Renal cortical epithelial cell (primary cell): ENCODE results near the gene CACNG7. TPM values are rescaled to one million over a fixed set of nuclear protein-coding genes. Genes with fewer than 3 reads are reported as not detected.
A peak's percentile ranks its signal among the peaks of the same experiment; 100 is the strongest.

Experiments used
- DNase-seq: peaks from one replicate; pipeline ENCODE4 v3.0.0-alpha.2; 2011; ENCODE audit warnings: low read depth
- total RNA-seq: library from RNA; depleted of rRNA; stranded (reverse); fragments of >200 nt; gene quantifications from 2 replicates; pipeline ENCODE4 v1.2.3, GENCODE V29; 2014

CACNG7 gene
- total RNA-seq, 1 donor from 2014 or later = not detected

- no peak for DNase-seq
These were observed 30.3 kb upstream of the CACNG7 start for GRCh38 chr19:53878776-53879139.

GRCh38 chr19:53879140-53880081 lies 29.7 kb upstream of the CACNG7 start:
- DNase-seq = peak; percentile 56

- DNase-seq = no peak
These were observed 28.2 kb upstream of the CACNG7 start for GRCh38 chr19:53880711-53881481.

- no peak for DNase-seq
These were observed 27.3 kb upstream of the CACNG7 start, which contains the start of gene PRKCG for GRCh38 chr19:53881482-53882390. TSS of gene PRKCG (plus strand) at chr19:53882197. CDS start at chr19:53882495, 298 bp downstream.

DNA sequence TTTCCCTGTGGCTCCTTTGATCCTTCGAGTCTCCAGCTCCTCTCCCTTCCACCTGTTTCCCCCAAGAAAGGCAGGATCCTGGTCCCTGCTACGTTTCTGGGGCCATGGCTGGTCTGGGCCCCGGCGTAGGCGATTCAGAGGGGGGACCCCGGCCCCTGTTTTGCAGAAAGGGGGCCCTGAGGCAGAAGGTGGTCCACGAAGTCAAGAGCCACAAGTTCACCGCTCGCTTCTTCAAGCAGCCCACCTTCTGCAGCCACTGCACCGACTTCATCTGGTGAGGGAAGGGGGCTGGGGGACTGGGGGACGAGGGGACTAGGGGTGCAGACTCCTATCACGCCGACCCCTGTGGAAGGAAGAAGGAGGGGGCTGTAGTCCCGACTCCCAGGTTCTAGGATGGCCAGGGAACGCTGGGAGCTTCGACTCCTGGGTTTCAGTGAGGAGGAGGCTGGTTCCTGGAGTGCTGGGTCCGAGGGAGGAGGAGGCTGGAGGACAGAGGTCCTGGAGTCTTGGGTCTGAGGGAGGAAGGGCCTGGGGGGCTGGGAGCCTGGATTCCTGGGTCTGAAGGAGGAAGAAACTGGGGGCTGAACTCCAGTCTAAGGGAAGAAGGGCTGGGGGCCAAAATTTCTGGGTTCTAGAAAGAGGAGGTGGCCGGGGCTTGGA lies 26.6 kb upstream of the CACNG7 start:
- no peak for DNase-seq

DNA sequence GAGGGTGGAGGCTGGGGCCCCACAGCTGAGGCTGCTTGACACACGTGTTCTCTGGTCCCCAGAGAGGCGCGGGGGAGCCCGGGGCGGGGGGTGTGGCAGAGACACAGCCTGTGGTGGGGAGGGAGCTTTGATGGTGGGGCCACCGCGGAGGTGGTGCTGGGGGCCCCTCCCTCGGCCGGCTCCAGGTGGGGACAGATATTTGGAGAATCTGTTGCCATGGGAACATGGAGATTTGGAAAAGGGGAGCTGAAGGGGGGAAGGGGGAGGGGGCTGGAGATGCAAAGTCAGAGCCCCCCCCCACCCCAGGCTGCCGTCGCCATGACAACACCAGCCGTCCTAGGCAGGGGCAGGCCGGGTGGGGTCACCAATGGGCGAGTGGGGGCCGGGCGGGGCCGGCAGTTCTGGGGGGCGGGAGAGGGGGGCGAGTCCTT lies 25.8 kb upstream of the CACNG7 start:
- DNase-seq = no peak

GRCh38 chr19:53883741-53884140 lies 25.3 kb upstream of the CACNG7 start:
- no peak for DNase-seq

GRCh38 chr19:53884256-53884655 lies 24.8 kb upstream of the CACNG7 start:
- DNase-seq = no peak

DNA sequence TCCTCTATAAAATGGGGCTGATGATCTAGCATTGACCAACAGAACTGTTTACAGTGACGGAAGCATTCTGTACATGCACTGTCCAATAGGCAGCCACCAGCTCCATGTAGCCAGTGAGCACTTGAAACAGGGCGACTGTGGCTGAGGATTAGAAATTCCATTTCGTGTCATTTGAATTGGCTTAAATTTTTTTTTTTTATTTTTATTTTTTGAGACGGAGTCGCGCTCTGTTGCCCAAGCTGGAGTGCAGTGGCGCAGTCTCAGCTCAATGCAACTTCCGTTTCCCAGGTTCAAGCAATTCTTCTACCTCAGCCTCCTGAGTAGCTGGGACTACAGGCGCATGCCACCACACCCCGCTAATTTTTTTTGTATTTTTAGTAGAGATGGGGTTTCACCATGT lies 24.0 kb upstream of the CACNG7 start:
- no peak for DNase-seq

DNA sequence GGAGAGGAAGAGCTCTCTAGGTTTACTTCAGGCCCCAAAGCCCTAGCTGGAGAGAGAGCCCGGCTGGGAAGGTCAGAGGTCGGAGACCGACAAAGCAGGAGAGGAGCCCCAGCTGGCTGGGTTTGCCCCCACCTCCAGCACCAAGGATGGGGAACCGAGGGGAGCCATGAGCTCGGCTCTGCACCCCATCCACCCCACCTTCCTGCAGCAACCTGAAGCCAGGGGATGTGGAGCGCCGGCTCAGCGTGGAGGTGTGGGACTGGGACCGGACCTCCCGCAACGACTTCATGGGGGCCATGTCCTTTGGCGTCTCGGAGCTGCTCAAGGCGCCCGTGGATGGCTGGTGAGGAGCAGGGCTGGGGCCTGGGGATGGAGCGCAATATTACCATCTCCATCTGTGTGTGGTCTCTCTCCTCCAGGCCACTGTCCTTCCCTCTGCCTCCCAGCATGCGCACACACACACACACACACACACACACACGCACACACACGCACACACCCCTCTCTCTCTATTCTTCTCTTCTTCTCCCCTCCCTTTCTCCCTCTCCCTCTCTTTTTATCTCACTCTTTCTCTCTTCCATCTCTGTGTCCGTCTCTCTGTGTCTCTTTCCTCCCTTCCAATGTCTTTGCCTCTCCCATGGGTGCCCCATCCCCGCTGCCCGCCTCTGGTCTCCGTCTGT lies 16.6 kb upstream of the CACNG7 start:
- no peak for DNase-seq

GRCh38 chr19:53892981-53893325 lies 16.1 kb upstream of the CACNG7 start:
- no peak for DNase-seq

GRCh38 chr19:53894707-53895106 lies 14.4 kb upstream of the CACNG7 start:
- DNase-seq = no peak

DNA sequence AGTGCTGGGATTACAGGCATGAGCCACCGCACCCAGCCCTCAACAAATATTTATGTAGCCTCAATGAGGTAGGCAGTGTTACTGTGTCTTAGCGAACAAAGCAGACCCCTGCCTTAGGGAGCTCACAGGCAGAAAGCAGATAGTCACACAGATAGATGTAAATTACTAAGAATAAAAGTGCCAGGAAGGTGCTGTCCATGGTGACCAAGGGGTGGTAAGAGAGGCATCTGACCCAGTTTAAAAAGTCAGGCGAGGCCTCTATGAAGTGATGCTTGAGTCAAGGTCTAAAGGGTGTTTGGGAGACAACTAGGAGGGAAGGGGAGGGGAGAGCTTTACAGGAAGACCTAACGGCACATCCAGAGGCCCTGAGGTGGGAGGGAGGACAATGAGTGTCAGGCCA lies 12.4 kb upstream of the CACNG7 start:
- no peak for DNase-seq

DNA sequence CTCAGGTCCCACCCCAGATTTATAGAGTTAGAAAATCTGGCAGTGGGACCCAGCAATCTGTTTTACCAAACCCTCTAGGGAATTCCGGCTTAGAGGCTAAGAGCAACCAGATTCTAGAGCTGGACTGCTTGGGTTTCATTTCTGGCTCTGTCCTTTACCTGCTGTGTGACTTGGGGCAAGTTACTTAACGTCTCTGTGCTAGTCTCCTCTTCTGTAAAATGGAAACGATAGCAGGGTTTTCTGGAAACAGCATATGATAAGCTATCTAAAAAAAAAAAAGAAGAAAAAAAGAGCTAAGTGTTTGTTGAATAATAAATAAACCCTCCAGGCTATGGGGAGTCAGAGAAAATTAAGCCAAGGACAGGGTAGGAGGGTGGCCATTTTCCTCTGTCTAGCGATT lies 11.6 kb upstream of the CACNG7 start:
- DNase-seq = no peak

- no peak for DNase-seq
These were observed 10.9 kb upstream of the CACNG7 start for GRCh38 chr19:53898166-53898565.

DNA sequence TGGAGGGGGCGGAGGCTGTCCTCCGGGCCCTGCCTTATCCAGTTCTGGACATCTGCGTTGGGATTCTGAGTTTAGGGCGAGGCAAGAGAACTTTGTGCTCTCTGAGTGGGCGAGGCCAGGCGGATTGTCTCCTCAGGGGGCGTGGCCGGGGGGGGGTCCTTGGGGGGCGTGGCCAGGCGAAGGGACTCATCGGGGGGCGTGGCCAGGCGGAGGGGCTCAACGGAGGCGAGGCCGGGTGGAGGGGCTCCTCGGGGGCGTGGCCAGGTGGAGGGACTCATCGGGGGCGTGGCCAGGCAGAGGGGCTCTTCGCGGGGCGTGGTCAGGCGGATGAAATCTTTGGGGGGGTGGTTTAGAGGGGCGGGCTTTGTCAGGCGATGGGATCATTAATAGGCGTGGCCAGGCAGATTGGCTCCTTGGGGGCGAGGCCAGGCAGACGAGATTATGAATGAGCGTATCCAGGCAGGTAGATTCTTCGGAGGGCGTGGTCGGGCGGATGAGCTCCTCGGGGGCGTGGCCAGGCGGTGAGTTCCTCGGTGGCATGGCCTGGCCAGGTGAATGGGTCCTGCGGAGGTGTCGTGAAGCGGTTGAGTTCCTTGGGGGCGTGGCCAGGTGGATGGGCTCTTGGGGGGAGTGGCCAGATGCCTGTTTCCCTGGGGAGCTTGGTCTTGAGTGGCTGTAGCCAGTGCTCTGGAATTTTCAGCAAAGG lies 10.3 kb upstream of the CACNG7 start:
- DNase-seq = no peak

- no peak for DNase-seq
These were observed 8.8 kb upstream of the CACNG7 start for GRCh38 chr19:53900191-53900860.

DNA sequence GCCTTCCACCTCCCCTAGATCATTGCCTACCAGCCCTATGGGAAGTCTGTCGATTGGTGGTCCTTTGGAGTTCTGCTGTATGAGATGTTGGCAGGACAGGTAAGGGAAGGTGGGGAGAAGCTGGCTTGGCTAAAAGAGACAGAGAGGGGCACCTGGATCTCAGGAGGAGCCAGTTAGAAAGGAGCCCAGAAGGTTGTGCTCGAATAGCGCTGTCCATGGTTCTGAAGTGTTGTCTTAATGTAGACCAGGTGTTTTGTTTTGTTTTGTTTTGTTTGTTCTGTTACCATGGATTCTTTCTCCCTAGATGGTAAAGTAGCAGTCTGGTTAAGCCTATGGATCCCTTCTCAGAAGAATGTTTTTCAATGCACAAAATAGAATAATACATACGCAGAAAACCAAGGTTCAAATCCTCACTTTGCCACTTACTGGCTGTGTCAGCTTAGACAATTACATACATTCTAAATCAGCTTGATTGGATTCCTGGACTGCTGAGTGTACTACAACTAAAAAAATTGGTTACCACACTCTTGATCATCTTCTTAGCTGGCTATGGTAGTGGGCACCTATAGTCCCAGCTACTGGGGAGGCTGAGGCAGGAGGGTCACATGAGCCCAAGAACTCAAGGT lies 5.9 kb upstream of the CACNG7 start:
- DNase-seq = peak; percentile 41

DNA sequence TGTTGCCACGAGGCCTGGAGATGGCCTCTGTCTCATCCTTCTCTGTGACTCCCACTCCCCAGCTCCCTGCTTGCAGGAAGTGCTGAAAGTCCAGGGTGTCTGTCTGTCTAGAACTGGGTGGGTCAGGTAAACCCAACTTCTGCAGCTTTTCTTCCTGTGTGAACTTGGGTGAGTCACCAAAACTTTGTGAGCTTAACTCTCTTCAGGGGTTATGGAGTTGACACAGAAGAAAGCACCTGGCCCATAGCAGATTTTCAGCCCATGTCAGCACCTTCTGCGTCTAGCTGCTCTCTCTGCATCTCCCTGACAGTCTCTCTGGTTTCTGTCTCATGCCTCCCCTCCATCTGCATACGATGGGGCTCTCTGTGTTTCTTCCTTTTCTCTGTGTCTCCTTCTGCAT lies 4.2 kb upstream of the CACNG7 start:
- no peak for DNase-seq
